22Rv1 (cell line): ENCODE results near the gene RND1.
A peak's percentile ranks its signal among the peaks of the same experiment; 100 is the strongest.
"Not testable (repeated sequence)": the region's sequence is repeated elsewhere in the genome, so short reads cannot be mapped to it uniquely, and the experiment has no call there.

ENCODE experiments used
- H3K27ac ChIP-seq: fragments of 450-650 bp; 2 replicates; pipeline ENCODE4 v1.5.1; 2017
- ZFX ChIP-seq: fragments of 450-650 bp; IDR thresholded peaks from 2 replicates; pipeline ENCODE4 v1.6.1; 2017; ENCODE audit warnings: antibody characterized with exemption, borderline replicate concordance
- TF ChIP-seq, protein P1 (sequence below): fragments of 450-650 bp; IDR thresholded peaks from 2 replicates; pipeline ENCODE4 v1.5.1; 2017; ENCODE audit warnings: mild to moderate bottlenecking

Gene RND1

GRCh38 chr12:48865281-48866051 lies at the start of gene RND1:
TSS of gene RND1 (minus strand) at chr12:48865870. CDS start at chr12:48865767, 103 bp downstream.
- peak within 1 kb of the TSS; percentile 80 for H3K27ac ChIP-seq
- TF ChIP-seq, protein P1, sequence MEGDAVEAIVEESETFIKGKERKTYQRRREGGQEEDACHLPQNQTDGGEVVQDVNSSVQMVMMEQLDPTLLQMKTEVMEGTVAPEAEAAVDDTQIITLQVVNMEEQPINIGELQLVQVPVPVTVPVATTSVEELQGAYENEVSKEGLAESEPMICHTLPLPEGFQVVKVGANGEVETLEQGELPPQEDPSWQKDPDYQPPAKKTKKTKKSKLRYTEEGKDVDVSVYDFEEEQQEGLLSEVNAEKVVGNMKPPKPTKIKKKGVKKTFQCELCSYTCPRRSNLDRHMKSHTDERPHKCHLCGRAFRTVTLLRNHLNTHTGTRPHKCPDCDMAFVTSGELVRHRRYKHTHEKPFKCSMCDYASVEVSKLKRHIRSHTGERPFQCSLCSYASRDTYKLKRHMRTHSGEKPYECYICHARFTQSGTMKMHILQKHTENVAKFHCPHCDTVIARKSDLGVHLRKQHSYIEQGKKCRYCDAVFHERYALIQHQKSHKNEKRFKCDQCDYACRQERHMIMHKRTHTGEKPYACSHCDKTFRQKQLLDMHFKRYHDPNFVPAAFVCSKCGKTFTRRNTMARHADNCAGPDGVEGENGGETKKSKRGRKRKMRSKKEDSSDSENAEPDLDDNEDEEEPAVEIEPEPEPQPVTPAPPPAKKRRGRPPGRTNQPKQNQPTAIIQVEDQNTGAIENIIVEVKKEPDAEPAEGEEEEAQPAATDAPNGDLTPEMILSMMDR: peak; percentile 22; the same call in 1 of the 2 replicates
- no peak for TF ChIP-seq ZFX

- no peak overlapping the region for H3K27ac ChIP-seq
- no peak for TF ChIP-seq ZFX
- TF ChIP-seq, protein P1: no peak
Measured at GRCh38 chr12:48910196-48910595, 44.5 kb upstream of the RND1 start.

DNA sequence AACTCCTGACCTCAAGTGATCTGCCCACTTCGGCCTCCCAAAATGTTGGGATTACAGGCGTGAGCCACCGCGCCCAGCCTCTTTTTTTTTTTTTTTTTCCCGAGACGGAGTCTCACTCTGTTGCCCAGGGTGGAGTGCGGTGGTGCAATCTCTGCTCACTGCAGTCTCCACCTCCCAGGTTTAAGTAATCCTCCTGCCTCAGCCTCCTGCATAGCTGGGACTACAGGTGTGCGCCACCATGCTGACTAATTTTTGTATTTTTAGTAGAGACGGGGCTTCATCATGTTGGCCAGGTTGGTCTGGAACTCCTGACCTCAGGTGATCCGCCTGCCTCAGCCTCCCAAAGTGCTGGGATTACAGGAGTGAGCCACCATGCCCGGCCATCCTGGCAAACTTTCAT lies 44.0 kb upstream of the RND1 start:
- H3K27ac ChIP-seq: not testable (repeated sequence)

DNA sequence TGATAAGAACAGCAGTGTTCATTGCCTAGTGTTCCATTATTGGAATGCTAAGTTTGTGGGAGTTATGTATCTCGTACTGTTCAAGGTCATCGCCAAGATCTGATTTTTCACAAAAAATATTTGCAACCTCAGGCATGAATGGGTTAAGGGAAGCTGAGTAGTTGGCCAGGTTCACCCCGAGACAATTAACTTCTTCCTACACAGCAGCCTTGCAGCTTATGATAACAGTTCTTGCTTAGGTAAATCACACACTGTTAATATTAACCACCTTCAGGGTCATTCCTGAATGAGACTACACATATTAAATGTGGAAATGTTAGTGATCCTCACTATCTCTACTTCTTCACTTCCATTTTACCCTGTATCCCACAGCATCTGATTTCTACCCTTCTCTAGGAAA lies 41.6 kb upstream of the RND1 start:
- TF ChIP-seq, protein P1: no peak
- no peak for TF ChIP-seq ZFX
- H3K27ac ChIP-seq: no peak overlapping the region

DNA sequence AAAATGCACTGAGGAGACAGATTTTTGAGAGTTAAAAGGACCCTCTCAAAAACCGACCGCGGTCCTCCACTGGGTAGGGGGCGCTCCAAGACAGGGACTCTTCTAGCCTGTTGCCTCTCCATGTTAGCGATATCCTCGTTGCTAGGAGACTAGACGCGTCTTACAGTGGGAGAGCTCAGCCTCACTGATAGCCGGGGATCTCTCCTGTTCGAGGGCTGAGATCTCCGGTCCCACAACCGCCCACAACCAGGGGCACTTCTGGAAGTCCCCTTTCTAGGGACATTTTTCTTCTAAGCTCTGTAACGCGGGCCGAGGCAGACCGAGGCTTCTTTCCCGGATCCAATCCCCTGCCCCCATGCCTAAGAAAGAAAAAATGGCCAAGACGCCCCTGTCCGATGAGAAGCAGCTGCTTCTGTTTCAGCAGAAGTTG lies 38.3 kb upstream of the RND1 start:
- TF ChIP-seq, protein P1: peak; percentile 93
- TF ChIP-seq ZFX: no peak

GRCh38 chr12:48903363-48903981 lies 37.8 kb upstream of the RND1 start:
- no peak for TF ChIP-seq ZFX
- TF ChIP-seq, protein P1: no peak
- H3K27ac ChIP-seq: no peak overlapping the region

More for the DNA sequence above, 38.3 kb upstream of the RND1 start:
- H3K27ac ChIP-seq: no peak overlapping the region

GRCh38 chr12:48901278-48901677 lies 35.6 kb upstream of the RND1 start:
- H3K27ac ChIP-seq: no peak overlapping the region
- TF ChIP-seq, protein P1: no peak
- no peak for TF ChIP-seq ZFX
